GM21390 (cell line): ENCODE results near the gene ANXA9.

Source experiments
- ATAC-seq: cut with Tn5 transposase; IDR thresholded peaks from one replicate; pipeline ENCODE4 v1.9.1; 2021; ENCODE audit not compliant: unreplicated experiment

ANXA9 gene

GRCh38 chr1:151039521-151039920, 57.4 kb downstream of the ANXA9 start:
- ATAC-seq = no peak

- ATAC-seq = no peak
These were observed 61.1 kb downstream of the ANXA9 start for GRCh38 chr1:151043163-151043562.
